ENCODE data around the gene CHN1. TPM values are rescaled to one million over a fixed set of nuclear protein-coding genes. Genes with fewer than 3 reads are reported as not detected.
A peak's percentile ranks its signal among the peaks of the same experiment; 100 is the strongest.

CHN1 gene
- total and polyA plus RNA-seq, 2 donors from 2014 or later: 6.5 to 14.1 TPM

DNA sequence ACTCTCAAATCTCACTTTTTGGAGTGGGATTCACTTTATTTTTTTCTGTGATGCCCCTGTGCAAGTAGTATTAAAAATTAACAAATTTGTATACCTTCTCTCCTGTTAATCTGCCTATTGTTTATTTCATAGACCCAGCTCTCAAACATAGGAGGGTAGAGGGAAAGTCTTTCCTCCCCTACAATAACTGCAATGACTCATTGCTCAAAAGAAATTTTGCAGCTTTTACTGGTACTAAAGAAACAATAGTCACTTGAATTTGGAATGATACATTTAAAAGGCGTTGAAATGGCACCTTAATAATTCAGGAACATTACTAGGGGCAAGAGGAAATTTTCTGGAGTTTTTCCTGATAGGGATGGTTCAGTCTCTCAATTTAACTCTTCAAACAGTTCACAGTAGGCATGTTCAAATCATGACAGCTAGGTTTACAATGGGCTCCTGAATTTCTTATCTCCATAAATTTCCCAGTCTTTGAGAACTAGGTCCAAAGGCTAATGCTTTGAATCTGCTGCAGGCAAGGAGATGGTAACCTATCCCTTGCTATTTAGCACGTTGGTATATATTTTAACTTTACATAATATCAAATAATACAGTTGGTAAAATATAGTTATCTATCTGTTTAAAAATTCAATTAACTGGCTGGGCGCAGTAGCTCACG lies 88.8 kb downstream of the CHN1 start:
- TF ChIP-seq, protein P1, sequence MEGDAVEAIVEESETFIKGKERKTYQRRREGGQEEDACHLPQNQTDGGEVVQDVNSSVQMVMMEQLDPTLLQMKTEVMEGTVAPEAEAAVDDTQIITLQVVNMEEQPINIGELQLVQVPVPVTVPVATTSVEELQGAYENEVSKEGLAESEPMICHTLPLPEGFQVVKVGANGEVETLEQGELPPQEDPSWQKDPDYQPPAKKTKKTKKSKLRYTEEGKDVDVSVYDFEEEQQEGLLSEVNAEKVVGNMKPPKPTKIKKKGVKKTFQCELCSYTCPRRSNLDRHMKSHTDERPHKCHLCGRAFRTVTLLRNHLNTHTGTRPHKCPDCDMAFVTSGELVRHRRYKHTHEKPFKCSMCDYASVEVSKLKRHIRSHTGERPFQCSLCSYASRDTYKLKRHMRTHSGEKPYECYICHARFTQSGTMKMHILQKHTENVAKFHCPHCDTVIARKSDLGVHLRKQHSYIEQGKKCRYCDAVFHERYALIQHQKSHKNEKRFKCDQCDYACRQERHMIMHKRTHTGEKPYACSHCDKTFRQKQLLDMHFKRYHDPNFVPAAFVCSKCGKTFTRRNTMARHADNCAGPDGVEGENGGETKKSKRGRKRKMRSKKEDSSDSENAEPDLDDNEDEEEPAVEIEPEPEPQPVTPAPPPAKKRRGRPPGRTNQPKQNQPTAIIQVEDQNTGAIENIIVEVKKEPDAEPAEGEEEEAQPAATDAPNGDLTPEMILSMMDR (IDR thresholded peaks at IDR 0.05; ENCODE audit: borderline replicate concordance, extremely low read depth, insufficient read depth): no peak
- Histone ChIP-seq H3K27me3 (ENCODE audit: control insufficient read depth, insufficient read depth, low read length) (no peaks in the 10 kb centered on the region), H3K4me1 (ENCODE audit: control insufficient read depth in 2 of 3, insufficient read depth in 2 of 3, low read depth in 1 of 3, low read length in 3 of 3) (no peaks in the 10 kb centered on the region), H3K27ac (ENCODE audit: low read depth in 2 of 2, low read length in 2 of 2) (no peak overlapping the region), H3K36me3 (ENCODE audit: control insufficient read depth in 2 of 3, insufficient read depth in 3 of 3, low read length in 3 of 3) (no peaks in the 10 kb centered on the region), H3K4me3 (ENCODE audit: low read length in 3 of 3) (no peak overlapping the region), H3K9me3 (ENCODE audit: control insufficient read depth in 2 of 3, insufficient read depth in 1 of 3, low read length in 3 of 3) (no peaks in the 10 kb centered on the region), H3K9ac (ENCODE audit: low read length in 3 of 3) (no peak overlapping the region)
- intact Hi-C loops (cut with DNase I): no loop called here
- no peak for FAIRE-seq
- DNase-seq: no peak

DNA sequence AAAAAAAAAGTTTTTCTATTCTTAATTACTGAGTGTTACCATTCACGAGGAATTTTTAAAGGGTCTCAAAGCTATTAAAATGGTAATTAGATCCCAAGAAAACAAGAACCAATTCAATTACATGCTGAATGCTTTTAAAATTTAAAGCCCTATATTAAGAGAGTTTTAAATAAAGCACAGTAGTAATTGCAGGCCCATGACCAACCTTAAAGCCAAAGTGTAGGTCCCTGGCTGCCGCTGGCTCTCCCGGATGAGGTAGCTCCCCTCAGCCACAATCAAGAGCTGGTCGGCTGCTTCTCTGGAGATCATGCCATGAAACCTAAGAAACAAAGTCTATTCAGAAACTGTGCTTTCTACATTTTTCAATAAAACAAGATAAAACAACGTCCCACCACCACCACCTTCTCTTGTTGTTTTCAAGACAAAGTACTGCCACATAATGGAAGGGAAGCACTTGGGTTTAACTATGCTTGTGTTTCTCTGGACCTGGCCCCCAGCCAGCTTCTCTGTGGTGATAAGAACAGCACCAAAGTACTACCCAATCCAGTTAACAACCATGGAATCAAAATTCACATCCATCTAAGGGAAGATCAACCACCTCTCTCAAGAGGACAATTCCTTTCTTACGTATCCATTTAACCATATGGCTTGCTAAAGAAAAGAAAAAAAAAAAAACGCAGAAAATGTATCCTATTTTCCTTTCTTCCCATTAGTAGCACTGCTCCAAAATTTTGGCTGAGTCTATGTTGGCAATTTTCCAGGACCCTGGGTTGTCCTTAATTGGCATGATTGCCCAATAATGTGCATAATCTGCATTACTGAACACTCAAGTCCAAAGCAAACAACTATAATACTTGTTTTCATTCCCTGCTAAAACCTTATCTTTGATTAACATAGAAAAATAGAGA lies 90.1 kb downstream of the CHN1 start:
- TF ChIP-seq, protein P1 (IDR thresholded peaks at IDR 0.05; ENCODE audit: borderline replicate concordance, extremely low read depth, insufficient read depth): no peak
- FAIRE-seq (no peak), DNase-seq (peak in 2 of 5 donors; percentile 7 to 75)
- Histone ChIP-seq H3K27me3 (ENCODE audit: control insufficient read depth, insufficient read depth, low read length) (no peaks in the 10 kb centered on the region), H3K36me3 (ENCODE audit: control insufficient read depth in 2 of 3, insufficient read depth in 3 of 3, low read length in 3 of 3) (no peaks in the 10 kb centered on the region), H3K9me3 (ENCODE audit: control insufficient read depth in 2 of 3, insufficient read depth in 1 of 3, low read length in 3 of 3) (no peaks in the 10 kb centered on the region), H3K27ac (ENCODE audit: low read depth in 2 of 2, low read length in 2 of 2) (no peak overlapping the region), H3K9ac (ENCODE audit: low read length in 3 of 3) (no peak overlapping the region), H3K4me3 (ENCODE audit: low read length in 3 of 3) (no peak overlapping the region), H3K4me1 (ENCODE audit: control insufficient read depth in 2 of 3, insufficient read depth in 2 of 3, low read depth in 1 of 3, low read length in 3 of 3) (no peaks in the 10 kb centered on the region)
- intact Hi-C loops (cut with DNase I): no loop called here

DNA sequence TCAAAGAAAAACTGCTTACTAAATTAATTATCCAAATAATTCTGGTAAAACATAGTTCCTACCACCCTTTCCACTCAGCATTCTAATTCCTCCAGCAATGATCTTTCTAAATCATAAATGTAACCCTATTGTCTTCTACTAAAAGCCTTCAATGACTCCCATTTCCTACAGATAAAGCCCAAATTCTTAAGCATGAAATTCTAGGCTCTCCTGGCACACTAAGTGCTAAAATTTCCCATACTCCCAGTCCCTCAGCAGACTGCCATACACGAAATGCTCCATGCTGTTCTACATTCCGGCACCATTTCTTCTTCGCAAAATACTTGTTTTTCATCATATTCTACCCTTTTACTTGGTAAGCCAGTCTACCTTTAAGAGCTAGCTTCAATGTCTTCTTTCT lies 96.9 kb downstream of the CHN1 start:
- H3K27ac ChIP-seq (ENCODE audit: low read depth in 2 of 2, low read length in 2 of 2): no peak overlapping the region
- no peak for DNase-seq
- no peak for FAIRE-seq

More for the DNA sequence above, 96.9 kb downstream of the CHN1 start:
- Histone ChIP-seq H3K36me3 (ENCODE audit: control insufficient read depth in 2 of 3, insufficient read depth in 3 of 3, low read length in 3 of 3) (no peaks in the 10 kb centered on the region), H3K27me3 (ENCODE audit: control insufficient read depth, insufficient read depth, low read length) (no peaks in the 10 kb centered on the region), H3K9ac (ENCODE audit: low read length in 3 of 3) (no peak overlapping the region), H3K9me3 (ENCODE audit: control insufficient read depth in 2 of 3, insufficient read depth in 1 of 3, low read length in 3 of 3) (no peaks in the 10 kb centered on the region), H3K4me3 (ENCODE audit: low read length in 3 of 3) (no peak overlapping the region), H3K4me1 (ENCODE audit: control insufficient read depth in 2 of 3, insufficient read depth in 2 of 3, low read depth in 1 of 3, low read length in 3 of 3) (no peaks in the 10 kb centered on the region)
- TF ChIP-seq, protein P1 (IDR thresholded peaks at IDR 0.05; ENCODE audit: borderline replicate concordance, extremely low read depth, insufficient read depth): no peak
- intact Hi-C loops (cut with DNase I): no loop called here

Data from kidney (tissue), 14 donors.